Eye (tissue), 1 donor: ENCODE results near the gene BOK.
A peak's percentile ranks its signal among the peaks of the same experiment; 100 is the strongest.
"Not testable (repeated sequence)": the region's sequence is repeated elsewhere in the genome, so short reads cannot be mapped to it uniquely, and the experiment has no call there.

Source experiments
- DNase-seq: peaks from one replicate; pipeline ENCODE4 v3.0.0-alpha.2; 2015

BOK gene

DNA sequence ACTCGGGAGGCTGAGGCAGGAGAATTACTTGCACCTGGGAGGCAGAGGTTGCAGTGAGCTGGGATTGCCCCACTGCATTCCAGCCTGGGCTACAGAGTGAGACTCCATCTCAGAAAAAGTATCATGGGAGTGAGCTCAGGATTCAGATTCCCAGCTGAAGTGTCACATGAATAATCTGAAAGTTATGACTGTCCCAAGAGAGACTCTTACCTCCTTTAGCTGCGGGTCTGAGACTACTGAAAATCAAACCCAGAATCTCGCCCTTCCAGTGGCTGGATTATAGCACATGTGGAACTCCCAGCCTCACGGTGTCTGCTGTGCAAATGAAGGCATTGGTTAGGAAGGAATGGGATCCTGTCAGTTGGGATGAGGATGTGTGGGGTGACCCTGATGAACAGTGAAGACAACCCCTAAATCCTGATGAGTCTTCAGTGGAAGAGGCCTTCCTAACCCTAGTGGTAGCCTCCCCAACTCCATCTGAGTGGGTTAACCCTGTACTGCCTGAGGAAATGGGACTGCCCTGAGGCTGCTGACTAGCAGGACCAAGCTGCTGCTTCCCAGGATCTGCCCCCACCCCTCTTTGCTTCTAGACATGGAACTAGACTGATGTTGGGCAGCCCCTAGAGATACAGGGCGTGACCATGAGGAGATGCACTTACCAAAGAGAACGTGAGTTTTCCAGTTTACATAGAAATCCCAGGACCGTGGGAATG is 16.5 kb downstream of the BOK start:
- DNase-seq = no peak

DNA sequence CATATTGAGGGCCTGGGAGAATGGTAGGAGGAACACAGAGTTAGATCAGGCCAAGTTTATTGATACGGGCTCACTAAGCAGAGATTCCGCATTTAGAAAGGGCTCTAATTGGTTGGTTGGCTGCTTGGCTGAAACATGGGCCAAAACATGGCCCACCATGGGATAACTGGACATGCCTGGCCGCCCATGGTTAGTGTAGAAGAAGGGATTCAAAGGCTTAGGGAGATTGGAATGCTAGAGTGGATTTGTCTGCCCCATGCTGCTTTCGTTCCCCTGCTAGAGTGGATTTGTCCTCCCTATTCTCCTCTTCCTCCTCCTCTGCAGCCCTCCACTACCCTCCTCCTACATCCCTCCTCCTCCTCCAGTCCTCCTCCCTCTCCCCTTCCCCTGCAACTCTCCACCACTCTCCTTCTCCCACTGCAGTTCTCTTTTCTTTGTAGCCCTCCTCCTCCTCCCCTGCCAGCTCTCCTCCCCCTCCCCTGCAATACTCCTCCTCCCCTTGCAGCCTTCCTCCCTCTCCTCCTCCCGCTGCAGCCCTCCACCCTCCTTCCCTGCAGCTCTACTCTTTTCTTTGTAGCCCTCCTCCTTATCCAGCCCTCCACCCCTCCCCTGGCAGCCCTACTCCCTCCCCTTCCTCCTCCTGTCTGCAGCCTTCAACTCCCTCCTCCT is 17.2 kb downstream of the BOK start:
- DNase-seq = no peak

DNA sequence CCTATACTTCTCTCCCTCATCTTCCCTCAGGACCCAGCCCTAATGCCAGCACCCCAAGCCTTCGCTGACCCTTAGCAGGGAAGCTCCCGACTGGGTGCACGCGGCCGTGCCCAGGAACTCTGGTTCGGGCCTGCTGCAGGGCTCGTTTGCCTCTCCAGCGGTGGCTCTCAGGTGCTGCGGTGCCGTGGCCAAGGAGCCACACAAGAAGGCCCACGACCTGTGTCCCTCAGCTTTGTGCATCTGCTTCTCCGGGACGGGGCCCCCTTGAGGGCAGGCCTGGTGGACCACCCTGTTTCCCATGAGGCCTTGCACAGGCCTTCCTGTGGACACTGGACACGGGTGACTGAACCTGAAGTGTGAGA is 17.7 kb downstream of the BOK start:
- no peak for DNase-seq

GRCh38 chr2:241577413-241578122 is 19.0 kb downstream of the BOK start:
- DNase-seq = peak; percentile 48

DNA sequence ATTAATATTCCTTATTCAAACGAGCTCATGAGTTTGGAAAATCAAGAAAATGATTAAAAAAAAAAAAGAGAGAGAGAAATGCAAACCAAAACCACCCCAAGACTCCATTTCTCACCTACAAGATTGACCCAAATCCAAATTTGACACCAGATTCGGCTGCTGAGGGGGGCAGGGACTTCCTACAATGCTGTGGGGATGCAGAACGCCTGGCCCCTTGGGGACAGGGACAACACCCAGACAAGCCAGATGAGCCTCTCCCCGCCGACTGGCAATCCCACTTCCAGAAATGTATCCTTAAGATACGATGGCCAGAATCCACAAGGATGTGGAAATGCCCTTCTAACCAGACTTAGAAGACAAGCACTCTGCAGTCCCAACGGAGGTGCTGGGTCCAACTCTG is 20.7 kb downstream of the BOK start:
- no peak for DNase-seq

DNA sequence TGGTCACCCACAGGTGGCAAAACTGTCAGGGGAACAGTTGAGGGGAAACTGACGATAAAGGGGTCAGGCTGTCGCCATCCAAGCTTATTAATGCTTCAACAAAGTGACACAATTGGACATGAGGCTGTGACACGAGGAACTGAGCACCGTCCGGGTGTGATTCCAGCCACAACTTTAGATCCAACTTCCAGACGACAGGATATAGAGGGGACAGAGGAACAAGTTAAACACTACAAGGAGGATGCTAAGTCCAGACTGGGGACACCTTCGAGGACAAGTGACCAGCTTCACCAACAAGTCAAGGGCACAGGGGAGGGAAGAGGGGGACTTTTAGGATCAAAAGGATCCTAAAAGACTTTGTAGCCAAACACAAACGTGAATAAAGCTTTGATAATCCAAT is 23.8 kb downstream of the BOK start:
- no peak for DNase-seq

- DNase-seq = no peak
These were observed 24.3 kb downstream of the BOK start for GRCh38 chr2:241582806-241583205.

DNA sequence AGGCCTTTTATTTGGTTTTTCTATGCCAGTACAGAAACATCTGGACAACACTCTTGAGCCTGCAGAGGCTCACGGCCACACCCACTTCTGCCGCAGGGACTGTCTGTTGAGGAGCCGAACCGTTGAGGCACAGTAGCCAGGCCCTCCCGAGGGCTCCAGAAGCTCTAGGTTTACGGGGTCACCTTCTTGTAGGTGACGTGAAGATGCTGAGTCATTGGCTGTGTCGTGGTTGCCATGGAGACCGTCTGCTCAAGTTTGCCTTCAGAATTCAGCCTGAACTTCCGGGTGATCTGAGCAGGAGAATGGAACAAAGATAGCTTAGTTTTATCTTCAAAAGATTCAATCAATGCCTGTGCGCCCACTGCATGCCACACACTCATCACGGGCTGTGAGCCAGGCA is 25.9 kb downstream of the BOK start:
- no peak for DNase-seq

DNA sequence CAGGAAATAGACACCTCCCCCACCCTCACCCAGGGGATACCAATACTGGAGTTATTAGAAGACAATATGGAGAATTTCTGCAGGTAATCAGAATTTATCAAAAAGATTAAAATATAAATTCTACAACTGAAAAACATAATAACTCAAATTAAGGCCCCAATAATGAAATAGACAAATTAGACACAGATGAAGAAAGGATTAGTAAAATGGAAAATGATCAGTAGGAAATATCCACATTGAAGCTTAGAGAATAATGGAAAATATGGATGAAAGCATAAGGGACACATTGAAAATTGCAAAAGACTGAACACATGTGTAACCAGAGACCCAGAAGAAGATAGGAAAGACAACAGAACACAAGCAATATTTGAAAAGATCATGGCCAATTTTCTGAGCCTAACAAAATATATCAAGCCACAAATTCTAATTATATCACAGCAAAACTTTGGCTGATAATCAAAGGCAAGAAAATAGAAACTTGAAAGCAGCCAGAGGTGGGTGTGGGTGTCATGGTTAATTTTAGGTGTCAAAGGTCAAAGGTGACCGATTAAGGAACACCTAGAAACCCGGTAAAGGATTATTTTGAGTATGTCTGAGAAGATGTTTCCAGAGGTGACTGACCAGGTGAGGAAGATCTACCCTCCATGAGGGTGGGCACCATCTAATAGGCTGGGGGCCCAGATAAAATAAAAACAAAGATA is 28.2 kb downstream of the BOK start:
- DNase-seq = no peak

GRCh38 chr2:241589863-241590262 is 31.3 kb downstream of the BOK start:
- not testable (repeated sequence) for DNase-seq

DNA sequence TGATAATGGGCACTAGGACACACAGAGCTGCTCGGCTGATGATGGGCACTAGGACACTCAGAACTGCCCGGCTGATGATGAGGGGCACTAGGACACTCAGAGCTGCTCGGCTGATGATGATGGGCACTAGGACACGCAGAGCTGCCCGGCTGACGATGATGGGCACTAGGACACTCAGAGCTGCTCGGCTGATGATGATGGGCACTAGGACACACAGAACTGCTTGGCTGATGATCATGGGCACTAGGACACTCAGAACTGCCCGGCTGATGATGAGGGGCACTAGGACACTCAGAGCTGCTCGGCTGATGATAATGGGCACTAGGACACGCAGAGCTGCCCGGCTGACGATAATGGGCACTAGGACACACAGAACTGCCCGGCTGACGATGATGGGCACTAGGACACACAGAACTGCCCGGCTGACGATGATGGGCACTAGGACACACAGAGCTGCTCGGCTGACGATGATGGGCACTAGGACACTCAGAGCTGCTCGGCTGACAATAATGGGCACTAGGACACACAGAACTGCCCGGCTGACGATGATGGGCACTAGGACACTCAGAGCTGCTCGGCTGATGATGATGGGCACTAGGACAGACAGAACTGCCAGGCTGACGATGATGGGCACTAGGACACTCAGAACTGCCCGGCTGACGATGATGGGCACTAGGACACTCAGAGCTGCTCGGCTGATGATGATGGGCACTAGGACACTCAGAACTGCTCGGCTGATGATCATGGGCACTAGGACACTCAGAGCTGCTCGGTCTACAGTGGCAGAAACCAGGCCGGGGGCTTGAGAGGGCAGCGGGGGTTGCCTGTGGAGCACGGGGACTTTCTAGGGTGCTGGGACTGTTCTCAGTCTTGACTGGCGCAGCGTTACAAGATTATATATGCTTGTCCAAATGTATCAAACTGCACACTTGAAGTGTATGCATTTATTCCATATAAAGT is 32.2 kb downstream of the BOK start:
- not testable (repeated sequence) for DNase-seq

DNA sequence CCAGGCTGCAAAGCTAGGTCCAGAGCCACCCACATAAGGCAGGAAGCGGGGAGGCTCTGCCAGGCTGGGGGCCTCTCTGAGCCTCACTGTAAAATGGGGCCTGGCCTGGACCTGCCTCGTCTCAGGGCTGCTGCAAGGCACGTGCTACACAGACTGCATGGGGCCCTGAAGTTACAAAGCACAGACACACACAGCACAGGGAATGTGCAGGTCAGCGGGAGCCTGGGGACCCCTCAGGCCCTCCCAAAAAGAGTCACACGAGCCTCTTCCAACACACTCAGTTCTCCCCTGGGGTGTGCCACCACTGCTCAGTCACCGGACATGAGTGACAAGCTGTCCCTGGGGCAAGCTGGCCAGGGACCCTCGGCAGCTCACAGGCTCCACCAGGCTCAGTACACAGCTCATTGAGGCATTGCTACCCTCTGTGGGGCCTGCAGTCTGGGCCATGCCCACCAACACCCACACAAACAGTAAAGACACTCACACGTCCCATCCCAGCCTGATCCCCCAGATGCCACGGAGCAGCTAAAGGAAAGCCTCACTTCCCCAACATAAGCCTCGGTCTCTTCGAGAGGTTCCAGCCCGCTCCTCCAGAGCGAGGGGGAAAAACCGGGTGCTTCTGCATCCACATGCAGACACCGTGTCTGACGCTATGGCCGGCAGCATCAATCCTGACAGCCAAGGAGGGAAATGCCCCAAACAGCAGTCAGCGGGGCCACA is 33.7 kb downstream of the BOK start:
- no peak for DNase-seq

DNA sequence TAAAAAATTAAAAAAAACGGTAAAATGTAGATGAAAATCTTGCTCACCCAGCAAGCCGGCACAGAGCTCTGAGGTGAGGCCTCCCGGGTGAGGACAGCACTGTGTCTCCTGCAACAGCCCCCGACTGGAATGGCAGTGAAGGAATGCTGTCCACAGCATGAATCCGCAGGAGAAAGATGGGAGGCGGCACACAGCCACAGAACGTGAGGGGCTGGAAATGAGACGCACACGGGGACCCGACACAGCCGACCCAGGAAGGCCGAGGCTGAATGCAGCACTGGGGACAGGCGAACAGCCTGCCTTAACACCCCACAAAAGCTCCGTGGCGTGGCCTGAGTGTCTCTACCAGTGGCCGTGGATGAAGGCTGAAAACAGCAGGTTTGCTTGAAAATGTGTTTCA is 34.7 kb downstream of the BOK start:
- DNase-seq = no peak

GRCh38 chr2:241595600-241596140 is 37.1 kb downstream of the BOK start:
- no peak for DNase-seq

- DNase-seq = no peak
These were observed 39.0 kb downstream of the BOK start for GRCh38 chr2:241597561-241597960.

GRCh38 chr2:241598061-241598460 is 39.5 kb downstream of the BOK start:
- no peak for DNase-seq

DNA sequence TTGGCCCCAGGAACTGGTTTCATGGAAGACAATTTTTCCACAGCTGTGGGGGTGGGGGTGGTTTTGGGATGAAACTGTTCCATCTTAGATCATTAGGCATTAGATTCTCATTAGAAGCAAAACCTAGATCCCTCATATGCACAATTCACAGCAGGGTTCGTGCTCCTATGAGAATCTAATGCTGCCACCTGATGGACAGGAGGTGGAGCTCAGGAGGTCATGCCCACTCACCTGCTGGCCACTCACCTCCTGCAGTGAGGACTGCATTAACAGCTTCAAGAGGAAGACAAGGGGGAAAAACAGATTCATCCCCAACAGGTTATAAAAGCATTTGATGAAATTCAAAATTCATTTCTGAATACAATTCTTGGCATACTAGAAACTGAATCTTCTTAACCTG is 39.9 kb downstream of the BOK start:
- no peak for DNase-seq

- no peak for DNase-seq
These were observed 41.1 kb downstream of the BOK start for GRCh38 chr2:241599615-241600014.

DNA sequence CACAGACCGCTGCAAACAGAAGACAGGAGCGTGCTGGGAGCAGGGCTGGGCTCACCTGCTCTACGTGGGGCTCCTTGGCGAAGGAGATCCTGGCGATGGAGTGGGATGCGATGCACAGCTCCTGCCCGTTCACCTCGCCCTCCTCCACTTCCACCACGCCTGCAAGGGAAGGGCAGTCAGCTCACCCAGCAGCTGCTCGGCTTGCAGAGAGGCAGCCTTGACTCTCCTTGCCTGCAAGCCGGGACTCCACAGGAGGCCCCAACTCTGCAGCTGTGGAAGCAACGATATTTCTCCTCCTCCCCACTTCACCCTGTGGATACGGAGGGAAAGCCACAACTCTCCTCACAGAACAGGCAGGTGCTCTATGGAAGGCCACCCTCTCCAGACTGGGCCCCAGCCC is 43.3 kb downstream of the BOK start:
- DNase-seq = no peak

GRCh38 chr2:241602720-241603119 is 44.2 kb downstream of the BOK start:
- DNase-seq = no peak

DNA sequence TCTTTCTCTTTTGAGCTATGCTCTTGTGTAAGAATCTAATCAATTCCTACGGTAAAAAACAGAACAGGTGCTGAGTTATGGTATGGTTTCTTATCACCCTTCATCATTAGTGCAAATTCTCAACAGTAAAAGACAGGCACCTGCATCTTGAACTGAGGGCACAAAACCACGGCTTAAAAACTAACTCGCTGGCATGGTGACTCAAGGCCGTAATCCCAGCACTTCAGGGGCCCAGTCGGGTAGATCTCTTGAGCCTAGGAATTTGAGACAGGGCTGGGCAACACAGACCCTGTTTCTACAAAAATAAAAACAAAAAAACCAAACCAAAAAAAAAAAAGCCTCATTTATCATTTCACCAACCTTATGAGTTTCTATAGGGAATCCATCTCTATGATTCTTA is 45.1 kb downstream of the BOK start:
- no peak for DNase-seq
